ENCODE results near the gene RAPGEF5.

DNA sequence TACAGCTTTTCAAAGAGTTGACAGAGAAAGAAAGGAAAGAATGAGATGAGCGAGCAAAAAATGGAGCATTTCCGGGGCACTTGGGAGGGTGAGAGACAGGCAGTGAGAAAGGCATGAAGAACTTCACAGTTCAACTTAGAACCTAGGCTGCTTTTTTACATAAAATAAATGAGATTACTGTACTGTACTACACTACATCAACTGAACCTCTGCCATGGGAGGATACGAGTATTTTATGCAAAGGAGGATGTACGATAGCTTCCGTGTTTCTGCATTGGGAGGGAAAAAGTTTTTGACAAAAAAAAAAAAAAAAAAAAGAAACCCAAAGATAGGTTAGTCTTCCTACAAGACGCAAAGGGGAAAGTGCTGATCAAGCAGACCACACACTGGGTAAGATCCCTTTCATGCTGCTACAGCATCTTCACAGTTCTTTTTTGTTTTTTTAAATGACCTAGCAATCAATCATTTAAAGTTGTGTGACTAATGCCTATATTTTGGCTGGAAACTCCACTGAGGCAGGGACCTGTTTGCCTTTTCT lies 88.0 kb downstream of the RAPGEF5 start:
- TF ChIP-seq EZH2 (optimal IDR thresholded peaks at IDR 0.05; ENCODE audit: low read depth, low read length) (no peak), EZH2phosphoT487 (IDR thresholded peaks at IDR 0.05; ENCODE audit: low read length) (no peak)
- TF ChIP-seq, protein P1, sequence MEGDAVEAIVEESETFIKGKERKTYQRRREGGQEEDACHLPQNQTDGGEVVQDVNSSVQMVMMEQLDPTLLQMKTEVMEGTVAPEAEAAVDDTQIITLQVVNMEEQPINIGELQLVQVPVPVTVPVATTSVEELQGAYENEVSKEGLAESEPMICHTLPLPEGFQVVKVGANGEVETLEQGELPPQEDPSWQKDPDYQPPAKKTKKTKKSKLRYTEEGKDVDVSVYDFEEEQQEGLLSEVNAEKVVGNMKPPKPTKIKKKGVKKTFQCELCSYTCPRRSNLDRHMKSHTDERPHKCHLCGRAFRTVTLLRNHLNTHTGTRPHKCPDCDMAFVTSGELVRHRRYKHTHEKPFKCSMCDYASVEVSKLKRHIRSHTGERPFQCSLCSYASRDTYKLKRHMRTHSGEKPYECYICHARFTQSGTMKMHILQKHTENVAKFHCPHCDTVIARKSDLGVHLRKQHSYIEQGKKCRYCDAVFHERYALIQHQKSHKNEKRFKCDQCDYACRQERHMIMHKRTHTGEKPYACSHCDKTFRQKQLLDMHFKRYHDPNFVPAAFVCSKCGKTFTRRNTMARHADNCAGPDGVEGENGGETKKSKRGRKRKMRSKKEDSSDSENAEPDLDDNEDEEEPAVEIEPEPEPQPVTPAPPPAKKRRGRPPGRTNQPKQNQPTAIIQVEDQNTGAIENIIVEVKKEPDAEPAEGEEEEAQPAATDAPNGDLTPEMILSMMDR (IDR thresholded peaks at IDR 0.05; ENCODE audit: low read length), result no peak
